Astrocyte of the cerebellum (primary cell): Measurements from ENCODE around the gene AGBL1.
"Not testable (repeated sequence)": the region's sequence is repeated elsewhere in the genome, so short reads cannot be mapped to it uniquely, and the experiment has no call there.

Experiments used
- DNase-seq: peaks from one replicate; pipeline ENCODE4 v3.0.0-alpha.2; 2011; ENCODE audit warnings: low read depth
- H3K4me3 ChIP-seq: 2 replicates; pipeline ENCODE4 v1.5.1; 2011; ENCODE audit warnings: mild to moderate bottlenecking, low read depth, low read length, moderate library complexity
- CTCF ChIP-seq: IDR thresholded peaks from 2 replicates; pipeline ENCODE4 v1.5.1; 2012; ENCODE audit warnings: low read length, low read depth, moderate library complexity, mild to moderate bottlenecking; ENCODE audit errors: missing control alignments
- in situ Hi-C: cut with HindIII; loops from 2 replicates; pipeline ENCODE4 v1.10.0; 2017; ENCODE audit warnings: low sequenced_read_pairs

AGBL1 gene

GRCh38 chr15:86103825-86104224, 24.2 kb downstream of the AGBL1 start:
- DNase-seq, result no peak
- no peak overlapping the region for H3K4me3 ChIP-seq
- in situ Hi-C loops, result no loop called here
- TF ChIP-seq CTCF, result no peak

DNA sequence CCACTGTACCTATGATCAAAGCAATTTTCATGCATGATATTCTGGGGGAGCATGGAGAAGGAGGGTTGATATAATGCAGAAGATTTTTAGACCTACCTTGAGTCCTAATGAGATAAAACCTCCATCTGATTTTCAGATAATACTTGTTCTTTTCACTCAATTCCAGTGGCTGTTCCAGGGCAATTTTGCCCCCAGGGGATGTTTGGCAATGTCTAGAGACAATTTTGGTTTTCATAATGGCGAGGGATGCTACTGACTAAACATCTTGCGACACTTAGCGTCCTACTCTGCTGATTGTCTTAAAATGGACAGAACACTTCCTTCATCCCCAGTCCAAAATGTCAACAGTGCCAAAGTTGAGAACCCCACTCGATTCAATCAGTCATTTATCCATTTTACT, 26.6 kb downstream of the AGBL1 start:
- H3K4me3 ChIP-seq, result no peak overlapping the region
- no peak for TF ChIP-seq CTCF
- in situ Hi-C loops, result no loop called here
- DNase-seq, result no peak

GRCh38 chr15:86115145-86115801, 35.6 kb downstream of the AGBL1 start:
- in situ Hi-C loops, result no loop called here
- no peak overlapping the region for H3K4me3 ChIP-seq
- TF ChIP-seq CTCF, result no peak
- no peak for DNase-seq

GRCh38 chr15:86121568-86122225, 42.0 kb downstream of the AGBL1 start:
- no peak for DNase-seq
- TF ChIP-seq CTCF, result no peak
- H3K4me3 ChIP-seq, result no peak overlapping the region
- in situ Hi-C loops, result no loop called here

- H3K4me3 ChIP-seq, in situ Hi-C loops, DNase-seq: not testable (repeated sequence)
Observed at GRCh38 chr15:86122691-86123391, 43.2 kb downstream of the AGBL1 start.

- in situ Hi-C loops, result no loop called here
- DNase-seq, result no peak
- H3K4me3 ChIP-seq, result no peak overlapping the region
- TF ChIP-seq CTCF, result no peak
Observed at GRCh38 chr15:86125775-86126174, 46.1 kb downstream of the AGBL1 start.

DNA sequence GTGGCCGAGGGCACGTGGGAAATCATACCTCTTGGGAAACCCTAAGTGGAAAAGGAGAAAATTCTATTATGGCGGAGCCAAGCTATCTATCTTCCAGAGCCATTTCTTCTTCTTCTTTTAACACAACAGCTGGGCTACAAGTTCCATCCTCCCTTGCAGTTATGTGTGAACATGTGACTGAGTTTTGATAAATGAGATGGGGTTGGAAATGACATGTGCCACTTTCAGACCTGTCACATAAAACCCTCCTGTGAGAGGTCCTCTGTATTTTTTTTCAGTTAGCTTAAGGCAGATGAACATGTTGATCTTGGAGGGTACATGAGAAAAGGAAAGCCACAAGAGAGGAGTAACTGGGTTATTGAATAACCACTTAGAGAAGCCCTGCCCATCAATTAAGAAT, 47.9 kb downstream of the AGBL1 start:
- TF ChIP-seq CTCF, result no peak
- H3K4me3 ChIP-seq, result no peak overlapping the region
- in situ Hi-C loops, result no loop called here
- no peak for DNase-seq
